GM18498 (cell line): ENCODE data around the gene RPLP2.

ENCODE experiments used
- ATAC-seq: cut with Tn5 transposase; IDR thresholded peaks from one replicate; pipeline ENCODE4 v1.9.1; 2021; ENCODE audit warnings: mild to moderate bottlenecking, moderate library complexity; ENCODE audit not compliant: unreplicated experiment

RPLP2 gene

GRCh38 chr11:846496-847098 is 36.8 kb downstream of the RPLP2 start:
- ATAC-seq = no peak

GRCh38 chr11:847876-848275 is 38.1 kb downstream of the RPLP2 start:
- ATAC-seq = no peak

- no peak for ATAC-seq
Measured at GRCh38 chr11:848380-848931, 38.7 kb downstream of the RPLP2 start.

- no peak for ATAC-seq
Measured at GRCh38 chr11:849104-849824, 39.5 kb downstream of the RPLP2 start.

GRCh38 chr11:849951-850774 is 40.4 kb downstream of the RPLP2 start:
- no peak for ATAC-seq

- ATAC-seq = no peak
Measured at GRCh38 chr11:850775-851763, 41.3 kb downstream of the RPLP2 start.

- no peak for ATAC-seq
Measured at GRCh38 chr11:852762-853161, 43.0 kb downstream of the RPLP2 start.

- ATAC-seq = no peak
Measured at GRCh38 chr11:853682-854448, 44.1 kb downstream of the RPLP2 start.

GRCh38 chr11:854601-855329 is 45.0 kb downstream of the RPLP2 start:
- ATAC-seq = no peak

- no peak for ATAC-seq
Measured at GRCh38 chr11:855330-855674, 45.5 kb downstream of the RPLP2 start.

- ATAC-seq = no peak
Measured at GRCh38 chr11:855796-856195, 46.0 kb downstream of the RPLP2 start.

GRCh38 chr11:856397-856796 is 46.6 kb downstream of the RPLP2 start:
- ATAC-seq = no peak

GRCh38 chr11:858053-858761 is 48.4 kb downstream of the RPLP2 start:
- no peak for ATAC-seq

GRCh38 chr11:858762-859339 is 49.1 kb downstream of the RPLP2 start:
- no peak for ATAC-seq

- ATAC-seq = no peak
Measured at GRCh38 chr11:859394-860131, 49.8 kb downstream of the RPLP2 start.

GRCh38 chr11:860234-861104 is 50.7 kb downstream of the RPLP2 start:
- ATAC-seq = no peak

GRCh38 chr11:861105-861479 is 51.3 kb downstream of the RPLP2 start:
- no peak for ATAC-seq
